OCI-M1 (cell line): ENCODE measurements around the gene TBX5.

ENCODE experiments used
- DNase-seq: peaks from one replicate; lab custom pipeline; 2025; lab: John Stamatoyannopoulos, UW

Gene TBX5

DNA sequence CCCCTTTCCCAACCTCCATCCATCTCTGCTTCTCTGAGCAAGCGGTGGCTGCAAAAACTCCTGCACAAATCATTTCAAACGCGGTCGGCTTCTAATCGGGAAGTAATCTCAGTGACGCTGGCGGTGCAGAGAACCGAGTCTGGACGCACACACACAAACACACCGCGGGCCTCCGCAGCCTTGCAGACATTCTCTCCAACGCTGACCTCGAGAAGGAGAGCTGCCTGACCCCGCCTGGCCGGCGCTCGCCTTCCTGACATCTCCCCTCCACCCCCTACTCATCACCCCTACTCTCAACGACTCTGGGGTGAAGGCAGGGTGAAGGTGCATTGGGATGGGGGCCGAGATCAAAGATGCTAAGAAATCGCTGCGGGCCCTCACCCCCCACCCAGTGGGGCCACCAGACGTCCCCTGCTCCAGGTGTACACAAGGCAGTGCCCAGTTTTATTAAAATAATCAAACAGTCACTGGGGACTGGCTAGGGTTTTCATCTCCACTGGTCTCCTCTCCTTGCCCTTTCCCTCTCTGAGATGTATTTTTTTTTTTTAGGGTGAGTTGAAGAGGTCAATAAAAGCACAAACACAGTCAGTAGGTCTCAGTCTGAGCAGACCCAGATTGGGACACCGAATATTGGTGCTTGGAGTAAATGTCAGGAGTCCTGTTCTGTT is 506 bp upstream of the TBX5 start:
- no peak for DNase-seq

DNA sequence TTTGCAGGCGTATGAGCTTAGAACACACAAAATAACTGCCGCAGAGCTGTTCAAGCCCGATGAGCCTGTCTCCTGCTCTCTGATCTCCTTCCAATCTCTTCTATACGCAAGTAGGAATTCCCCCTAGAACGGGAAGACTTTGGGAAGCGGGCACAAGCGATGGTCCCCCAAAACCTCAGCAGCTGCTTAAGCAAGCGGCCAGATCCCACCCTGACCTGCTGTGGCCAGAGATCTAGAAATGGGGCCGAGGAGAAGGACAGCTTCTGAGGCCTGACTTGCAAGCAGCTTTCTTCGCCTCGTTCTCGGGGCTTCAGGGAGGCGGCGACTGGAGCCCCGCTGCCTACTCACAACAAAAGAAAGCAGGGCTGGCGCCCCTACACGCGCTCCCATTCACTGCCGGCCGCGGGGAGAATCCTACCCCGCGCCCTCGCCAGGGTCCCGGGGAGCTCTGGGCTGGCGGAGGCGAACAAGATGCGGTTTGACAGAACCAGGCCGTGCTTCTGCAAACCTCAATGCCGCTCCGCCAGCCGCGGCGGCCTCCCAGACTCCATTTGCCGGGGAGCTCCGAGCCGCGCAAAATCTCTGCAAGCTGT is 922 bp downstream of the TBX5 start:
- no peak for DNase-seq

DNA sequence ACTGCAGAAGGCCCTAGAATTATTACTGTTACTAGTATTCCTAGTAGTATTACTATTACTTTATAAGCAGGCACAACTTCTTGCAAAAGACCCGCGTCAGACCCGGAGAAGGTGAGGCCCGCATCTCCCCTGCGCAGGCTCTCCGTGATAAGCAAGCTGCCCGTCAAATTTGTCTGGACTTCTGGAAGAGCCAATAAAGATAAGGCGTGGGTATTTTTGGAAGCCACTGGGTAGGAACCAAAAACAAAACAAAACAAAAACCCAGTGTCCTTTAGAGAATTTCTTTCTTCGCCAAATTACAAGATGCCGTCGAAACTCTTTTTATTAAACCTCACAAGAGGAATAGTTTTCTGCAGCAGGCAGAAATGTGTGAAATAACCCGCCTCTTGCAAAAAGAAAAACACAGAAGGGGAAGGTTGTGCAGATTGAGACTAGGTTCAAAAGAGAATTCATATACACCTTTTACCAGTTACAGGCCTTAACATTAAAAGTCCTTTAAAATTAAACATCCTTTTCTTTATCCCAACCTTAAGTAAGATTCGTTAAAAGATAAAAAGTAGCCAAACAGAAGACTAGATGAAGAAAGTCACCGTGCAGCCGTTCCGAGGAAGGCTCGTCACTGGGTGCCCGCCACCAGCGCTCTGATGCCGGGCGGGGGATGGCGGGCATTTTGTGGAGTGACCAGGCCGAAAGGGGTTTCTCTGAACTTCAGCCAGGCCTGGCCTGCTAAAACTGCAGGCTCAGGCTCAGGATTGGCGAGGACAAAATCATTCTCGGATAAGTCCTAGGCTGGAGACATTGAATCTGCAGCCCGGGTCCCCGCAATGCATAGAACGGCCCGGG is 1.6 kb downstream of the TBX5 start:
- DNase-seq: no peak

DNA sequence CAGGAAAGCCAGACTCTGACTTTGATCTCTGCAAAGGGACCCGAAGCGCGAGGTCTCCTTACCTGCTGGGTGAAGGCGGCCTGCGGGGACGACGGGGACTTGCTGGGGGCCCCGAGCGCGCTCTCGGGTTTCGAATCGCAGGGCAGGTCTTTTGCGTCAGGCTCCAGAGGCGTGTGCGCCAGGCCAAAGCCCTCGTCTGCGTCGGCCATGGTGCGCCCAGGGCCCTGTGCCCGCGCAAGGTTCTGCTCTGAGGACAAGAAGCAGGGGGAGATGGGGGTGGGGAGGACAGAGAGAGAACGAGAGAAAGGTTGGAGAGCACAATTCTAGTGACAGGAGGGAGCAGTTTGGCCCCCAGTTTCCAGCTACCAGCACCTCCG is 2.3 kb downstream of the TBX5 start:
- DNase-seq: no peak

DNA sequence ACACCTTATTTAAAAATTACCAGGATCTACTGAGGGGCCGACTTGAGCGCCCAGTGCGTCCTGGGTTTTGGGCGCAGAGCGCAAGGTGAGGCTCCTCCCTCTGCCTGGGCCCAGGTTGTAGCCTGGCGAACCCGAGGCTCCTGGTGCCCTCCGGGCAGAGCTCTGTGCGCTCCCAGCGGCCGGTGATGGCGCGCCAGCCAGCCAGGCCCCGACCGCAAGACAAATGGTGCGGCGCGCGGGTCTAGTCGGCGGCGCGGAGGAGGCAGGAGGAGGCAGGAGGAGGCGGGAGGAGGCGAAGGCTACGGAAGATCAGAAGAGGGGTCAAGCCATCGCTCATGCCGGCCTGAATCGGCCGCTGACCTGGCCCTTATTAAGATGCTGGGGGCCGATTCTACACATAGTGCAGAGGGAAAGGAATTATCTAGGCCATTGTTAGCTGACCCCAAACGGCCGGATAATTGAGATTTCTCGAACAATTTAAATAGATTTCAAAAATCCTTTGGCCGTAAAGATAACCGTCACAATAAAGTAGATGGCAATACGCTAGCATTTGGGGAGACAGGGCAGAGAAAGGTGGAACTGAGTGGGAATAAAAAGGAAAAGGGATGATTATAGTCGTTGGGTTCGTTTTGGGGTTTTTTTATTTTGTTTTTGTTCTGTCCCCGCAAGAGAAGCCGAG is 2.8 kb downstream of the TBX5 start:
- no peak for DNase-seq

DNA sequence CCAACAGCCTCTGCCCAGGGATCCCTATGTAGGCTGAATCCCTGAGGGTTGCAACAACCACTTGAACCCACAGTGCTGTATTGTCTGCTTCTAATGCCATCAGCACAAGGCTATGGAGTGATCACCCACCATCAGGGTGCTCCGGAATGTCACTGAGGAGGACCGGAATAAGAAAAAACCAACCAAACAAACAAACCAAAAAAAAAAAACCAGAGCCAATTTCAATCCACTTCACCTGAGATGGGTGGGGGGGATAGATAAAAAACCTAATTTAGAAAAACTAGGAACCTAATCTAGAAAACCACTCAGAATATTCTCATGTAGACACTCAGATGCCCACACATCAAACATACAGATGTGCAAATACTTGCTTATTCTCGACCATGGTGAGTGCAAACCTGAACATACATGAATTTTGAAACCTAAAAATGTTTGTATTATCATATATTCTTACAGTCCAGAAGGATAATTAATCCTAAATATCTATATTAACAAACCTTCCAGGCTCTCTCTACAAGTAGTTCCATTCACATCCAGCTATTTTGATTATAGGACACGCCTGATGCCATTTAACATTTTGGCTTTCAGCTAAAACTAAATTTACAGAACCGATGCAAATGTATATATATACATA is 3.7 kb downstream of the TBX5 start:
- no peak for DNase-seq

DNA sequence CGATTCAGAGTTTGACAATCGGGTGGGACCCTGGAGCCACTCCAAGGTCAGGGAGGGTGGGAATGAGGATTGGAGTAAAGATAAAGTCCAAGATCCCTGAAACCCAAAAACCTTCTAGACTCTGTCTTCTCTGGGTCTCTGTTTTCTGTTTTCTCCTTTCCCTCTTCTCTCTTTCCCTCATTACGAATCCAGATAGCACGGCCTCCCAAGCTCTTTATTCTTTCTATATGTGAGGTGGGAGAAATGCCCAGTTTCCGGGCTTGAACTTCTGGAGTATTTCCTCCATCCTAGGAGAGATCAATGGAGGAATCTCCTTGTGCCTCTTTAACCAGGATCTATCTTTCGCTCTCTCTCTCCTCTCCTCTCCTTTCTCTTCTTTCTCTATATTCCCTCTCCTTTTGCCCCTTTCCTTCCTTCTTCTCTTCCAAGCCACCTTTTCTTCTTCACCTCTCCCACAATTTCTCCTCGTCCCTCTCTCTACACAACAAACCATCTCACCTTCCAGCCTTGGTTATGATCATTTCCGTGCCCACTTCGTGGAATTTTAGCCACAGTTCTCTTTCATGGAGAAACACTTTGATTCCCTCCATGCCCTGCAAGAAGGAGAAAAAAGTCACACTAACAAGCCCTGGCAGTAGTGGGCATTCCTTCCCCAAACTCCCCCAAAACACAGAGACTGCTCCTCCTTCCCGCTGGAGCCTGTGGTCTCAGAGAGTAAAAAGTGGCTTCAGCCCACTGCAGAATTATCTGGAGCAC is 4.4 kb downstream of the TBX5 start:
- DNase-seq: no peak

DNA sequence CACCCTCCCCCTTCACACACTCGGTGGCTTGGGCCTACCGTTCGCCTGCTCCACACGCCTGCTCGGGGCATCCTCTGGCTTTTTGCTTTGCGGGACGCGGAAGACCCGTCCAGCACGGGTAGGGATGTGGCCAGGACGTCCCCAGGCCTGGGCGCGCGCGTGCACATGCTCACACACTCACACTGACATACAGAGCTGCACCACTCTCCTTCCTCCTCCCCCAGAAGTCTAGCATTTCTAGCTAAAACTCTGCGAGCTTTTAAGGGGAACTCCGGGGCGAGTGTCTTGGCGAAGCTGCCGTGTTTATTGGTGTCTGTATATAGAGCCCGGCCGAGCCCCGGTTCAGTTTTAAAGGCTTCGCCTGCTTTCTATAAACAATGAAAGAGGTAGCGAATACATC is 5.0 kb downstream of the TBX5 start:
- DNase-seq: no peak

DNA sequence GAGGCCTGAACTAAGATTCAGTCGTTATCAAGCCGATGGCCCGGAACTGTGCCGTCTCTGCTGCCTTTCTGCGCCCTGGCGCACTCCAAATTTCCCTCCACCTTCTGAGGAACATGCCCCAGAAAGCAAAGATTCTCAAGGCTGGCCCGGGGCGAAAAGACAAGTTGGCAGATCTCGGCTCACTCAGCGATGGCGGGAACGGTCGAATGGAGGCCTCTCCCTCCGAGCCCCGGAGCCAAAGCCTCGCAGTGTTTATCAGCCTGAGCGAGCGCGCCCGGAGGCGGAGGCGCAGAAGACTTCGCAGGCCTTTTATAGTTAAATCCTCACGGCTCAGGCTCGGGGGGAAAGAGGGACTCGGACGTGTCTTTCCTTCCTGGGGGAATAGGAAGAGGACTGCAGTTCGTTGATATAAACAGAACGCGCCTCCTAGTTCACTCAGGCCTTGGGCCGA is 5.6 kb downstream of the TBX5 start:
- DNase-seq: no peak

DNA sequence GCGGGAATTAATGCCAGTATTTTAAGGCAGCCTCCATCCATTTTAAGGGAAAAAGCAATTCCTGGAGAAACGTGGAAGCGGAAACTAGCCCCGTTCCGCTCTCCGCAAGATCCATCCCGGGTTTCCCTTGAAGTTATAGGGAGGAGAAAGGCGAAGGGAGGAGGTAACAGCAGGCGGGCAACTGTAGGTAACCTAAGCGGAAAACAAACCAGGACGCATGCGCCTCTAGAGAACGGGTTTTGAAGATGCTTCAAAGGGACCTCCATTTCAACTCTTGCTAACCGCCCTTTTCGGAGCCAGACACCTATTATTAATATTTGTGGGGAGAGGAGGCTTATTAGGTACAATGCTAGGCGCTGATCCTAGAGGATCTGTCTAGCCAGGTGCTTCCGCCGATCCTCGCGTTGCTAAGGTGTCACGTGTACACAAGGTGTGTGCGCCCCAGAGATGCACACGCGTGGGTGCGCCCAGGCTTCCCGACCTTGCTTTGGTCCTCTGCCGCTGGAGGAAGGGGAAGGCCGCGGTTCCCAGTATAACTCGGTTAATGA is 6.2 kb downstream of the TBX5 start:
- DNase-seq: no peak

DNA sequence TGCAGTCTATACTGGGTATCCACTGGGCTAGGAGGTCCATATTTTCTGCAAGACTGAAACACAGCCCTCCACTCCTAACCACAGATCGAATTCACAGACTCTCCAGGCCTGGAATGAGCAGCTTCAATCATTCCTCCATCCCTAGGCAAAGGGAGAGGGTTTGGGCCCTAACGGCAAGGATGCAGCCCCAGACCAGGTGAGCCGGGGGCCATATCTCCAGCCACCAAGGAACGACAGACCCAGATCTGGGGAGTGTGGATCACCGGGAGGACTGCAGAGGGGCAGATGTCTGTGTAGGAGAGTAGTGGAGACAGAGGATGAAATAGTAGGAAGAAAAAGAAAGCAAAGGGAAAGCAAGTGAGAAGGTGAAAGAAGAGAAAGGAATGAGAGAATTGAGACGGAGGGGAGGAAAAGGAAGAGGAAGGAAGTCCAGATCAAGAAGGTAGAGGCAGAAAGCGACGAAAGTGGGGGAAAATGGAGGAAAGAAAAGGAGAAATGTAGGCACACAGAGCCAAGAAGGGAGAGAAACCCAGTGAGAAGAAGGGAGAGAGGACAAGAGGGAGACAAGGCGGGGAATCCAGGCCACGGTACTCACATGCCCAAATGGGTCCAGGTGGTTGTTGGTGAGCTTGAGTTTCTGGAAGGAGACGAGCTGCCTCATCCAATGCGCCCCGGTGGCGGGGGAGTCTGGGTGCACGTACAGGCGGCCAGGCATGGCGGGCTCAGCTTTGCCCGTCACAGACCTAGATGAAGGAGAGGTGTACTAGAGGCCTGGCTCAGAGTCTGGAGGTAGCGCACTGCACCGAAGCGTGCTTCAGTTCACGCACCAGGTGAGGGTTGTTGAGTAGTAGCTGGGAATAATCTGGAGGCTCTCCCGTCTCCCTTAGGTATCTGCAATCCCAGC is 7.7 kb downstream of the TBX5 start:
- DNase-seq: no peak

DNA sequence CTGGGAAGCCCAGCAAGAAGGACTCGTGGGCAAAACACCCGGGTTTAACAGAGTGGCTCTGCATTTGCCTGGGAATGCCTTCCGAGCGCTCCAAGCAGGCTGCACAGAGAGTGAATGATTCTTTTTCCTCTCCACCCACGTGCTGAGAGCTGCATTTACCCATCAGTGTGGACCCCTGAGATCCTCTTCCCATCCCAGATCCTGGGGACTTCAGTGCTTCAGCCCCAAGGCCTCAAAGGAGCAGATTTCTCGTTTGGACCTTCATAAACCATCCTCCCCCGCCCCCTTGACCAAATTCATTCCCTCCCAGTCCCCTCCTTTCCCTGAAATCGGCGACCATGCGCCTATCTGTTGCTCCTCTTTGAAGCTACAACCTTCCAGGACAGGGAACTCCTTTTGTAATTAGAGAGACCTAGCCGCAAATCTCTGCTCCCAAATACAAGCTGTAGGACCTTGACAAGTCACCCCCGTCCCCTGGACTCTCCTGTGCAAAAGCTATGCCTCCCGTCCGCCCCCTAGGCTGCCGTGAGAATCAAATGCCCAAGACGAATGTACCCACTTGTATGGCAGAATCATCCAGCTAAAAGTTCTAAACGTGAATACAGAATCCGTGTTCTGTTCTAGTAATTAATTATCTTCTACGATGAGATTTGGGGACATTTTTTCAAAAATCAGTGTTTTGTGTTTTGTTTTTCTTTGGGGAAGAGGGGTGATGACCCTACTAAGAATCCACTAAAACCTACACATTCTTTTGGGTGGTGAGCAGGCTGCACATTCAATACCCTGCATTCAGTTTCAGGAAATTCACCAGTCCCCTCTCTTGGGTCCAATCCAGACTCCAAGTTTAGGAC is 8.8 kb downstream of the TBX5 start:
- DNase-seq: no peak

DNA sequence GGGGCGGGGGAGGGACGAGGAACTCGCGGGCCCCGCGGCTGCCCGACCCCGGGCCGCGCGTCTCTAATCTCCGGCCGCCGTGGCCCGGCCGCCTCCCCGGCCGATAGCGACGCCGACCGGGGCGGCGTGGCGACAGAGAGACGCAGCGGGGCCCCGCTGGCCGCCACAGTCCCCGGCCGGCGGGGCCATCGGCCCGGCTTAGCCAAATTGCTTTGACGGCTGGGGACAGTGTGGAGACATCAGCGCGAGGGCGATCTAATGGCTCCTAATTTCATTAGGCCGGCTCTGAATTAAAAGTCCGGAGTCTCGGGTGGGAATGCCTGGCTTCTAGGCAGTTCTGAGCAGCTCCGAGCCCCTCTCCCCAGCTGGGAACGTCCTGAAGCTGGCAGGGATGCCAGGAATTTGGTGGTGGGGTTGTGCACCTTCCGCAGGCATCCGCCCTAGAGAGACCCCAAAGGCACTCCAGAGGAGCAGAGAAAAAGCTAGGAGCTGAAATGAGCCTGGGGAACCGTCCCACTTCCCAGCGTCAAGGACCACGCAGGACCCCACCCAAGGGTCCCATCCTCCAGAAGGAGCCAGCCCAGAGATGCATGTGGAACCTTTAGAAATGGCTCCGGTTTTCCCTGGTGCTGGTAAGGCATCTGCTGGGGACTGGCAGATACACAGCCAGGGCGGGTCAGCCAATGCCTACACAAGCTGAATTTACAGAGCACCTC is 9.6 kb downstream of the TBX5 start:
- DNase-seq: no peak

DNA sequence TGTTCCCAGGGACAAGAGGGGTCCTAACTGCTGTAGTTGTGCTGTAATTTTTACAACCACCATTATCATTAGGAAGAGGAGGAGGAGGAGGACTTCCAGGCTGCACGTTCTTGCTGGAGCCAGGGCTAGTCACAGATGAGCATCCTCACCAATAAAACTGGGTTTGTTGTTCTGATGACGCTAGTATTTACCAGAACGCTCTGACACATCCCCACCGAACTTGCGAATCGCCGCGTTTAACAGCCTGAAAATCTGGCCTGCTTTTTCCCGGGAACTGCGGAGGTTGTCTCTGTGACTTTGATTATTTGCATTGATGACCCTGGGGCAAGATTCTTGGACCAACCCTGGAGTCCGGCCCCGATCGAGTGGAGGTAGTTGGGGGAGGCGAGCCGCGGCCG is 10.2 kb downstream of the TBX5 start:
- no peak for DNase-seq

DNA sequence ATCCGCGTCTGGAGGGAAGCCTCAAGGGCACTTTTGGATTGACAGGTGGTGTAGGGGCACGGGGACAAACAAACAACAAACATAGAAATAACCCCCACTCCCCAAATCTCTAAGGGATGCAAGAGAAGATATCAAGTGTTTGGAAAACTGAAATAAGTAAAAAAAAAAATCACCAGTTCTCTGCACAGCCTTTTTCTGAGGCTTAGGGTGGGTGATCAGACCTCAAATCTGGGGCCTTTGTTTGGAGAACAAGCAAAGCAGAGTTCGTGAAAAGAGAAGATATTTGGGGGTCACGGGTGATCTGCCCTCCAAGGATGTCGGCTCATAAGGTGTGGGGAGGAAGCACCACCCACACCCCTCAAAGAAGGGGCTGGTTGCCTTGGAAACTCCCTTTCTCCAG is 10.7 kb downstream of the TBX5 start:
- no peak for DNase-seq

DNA sequence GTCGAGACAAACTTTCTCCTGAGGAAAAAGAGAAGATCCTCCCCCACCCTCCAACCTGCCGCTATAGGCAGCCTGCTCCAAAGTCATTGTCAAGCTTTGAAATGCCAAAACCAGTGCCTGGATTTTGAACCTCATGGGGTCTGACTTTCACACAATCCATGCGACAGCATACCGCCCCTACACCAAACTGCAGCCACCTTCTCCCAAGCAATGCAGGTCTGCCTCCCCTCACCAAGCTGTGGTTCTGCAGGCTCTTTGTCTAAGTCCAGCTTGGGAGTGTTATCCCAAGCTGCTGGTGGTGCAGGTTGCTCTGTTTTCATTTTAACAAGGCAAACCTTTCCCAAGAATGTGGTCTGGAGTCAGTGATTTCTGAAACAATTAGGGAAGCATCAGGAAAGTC is 12.4 kb downstream of the TBX5 start:
- no peak for DNase-seq

DNA sequence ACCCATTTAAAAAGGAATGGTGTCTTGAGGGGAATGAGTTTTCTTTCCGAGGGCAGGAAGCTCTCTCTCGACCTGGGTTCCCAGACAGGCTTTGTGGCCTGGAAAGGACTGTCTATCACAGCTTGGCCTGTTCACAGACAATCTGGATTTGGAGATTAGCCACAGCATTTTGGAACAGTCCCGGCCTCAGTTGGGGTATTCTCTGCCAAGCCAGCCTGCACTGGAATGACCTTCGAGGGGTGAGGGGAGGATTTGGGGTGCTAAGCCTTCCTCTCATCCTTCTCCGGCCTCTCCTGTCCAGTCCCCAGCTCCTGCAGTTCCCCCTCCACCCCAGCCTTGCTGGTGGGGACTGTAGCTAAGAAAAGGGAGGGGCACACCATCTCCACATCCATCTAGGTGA is 13.0 kb downstream of the TBX5 start:
- DNase-seq: no peak

DNA sequence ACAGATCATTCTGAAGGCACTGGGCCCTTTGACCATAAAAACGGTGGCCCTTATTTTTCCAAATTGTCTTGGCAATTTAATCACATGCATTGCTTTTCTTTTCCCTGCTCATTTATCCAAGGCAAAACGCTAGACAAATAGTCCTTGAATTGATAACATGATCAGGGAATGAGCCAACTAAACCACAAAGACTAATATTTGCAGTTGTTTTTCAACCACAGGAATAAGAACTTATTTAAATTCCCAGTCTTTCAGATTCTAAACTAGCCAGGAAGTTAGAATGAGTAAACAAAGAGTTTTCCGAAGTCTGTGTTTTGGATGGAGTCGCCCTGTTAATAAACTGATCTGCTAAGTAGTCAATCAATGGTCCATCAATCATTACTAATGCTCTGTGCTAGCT is 14.9 kb downstream of the TBX5 start:
- no peak for DNase-seq

DNA sequence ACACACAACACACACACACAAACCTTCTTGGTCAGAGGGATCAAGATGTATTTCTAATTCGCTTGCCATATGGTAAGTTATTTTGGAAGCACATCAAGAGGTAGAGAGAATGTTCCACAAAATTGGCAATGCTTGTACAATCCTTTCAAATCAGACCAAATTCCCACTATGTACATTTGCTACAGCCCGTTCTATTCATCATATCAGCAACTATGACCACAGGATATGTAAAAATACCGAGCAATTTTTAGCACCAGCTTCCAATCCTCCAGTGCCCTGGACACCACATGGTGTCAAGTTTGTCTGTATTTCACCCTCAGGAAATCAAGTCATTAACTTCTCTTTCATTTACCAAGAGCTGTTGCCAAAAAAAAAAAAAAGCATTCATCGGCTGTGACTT is 21.2 kb downstream of the TBX5 start:
- DNase-seq: no peak
